Measurements from ENCODE around the gene MUC5AC. TPM values are rescaled to one million over a fixed set of nuclear protein-coding genes. Genes with fewer than 3 reads are reported as not detected.
"Not testable (repeated sequence)": the region's sequence is repeated elsewhere in the genome, so short reads cannot be mapped to it uniquely, and the experiment has no call there.

Gene MUC5AC
- total RNA-seq, 1 donor from 2014 or later: not detected

GRCh38 chr11:1234771-1235305 is 77.1 kb downstream of the MUC5AC start:
- DNase-seq (ENCODE audit: low read depth): no peak

GRCh38 chr11:1235306-1235900 is 77.7 kb downstream of the MUC5AC start:
- DNase-seq (ENCODE audit: low read depth): no peak

GRCh38 chr11:1235901-1236315 is 78.2 kb downstream of the MUC5AC start:
- DNase-seq (ENCODE audit: low read depth): no peak

GRCh38 chr11:1236316-1237127 is 78.8 kb downstream of the MUC5AC start:
- no peak for DNase-seq (ENCODE audit: low read depth)

- DNase-seq (ENCODE audit: low read depth): no peak
Measured at GRCh38 chr11:1237128-1237580, 79.4 kb downstream of the MUC5AC start.

GRCh38 chr11:1237851-1238250 is 80.1 kb downstream of the MUC5AC start:
- DNase-seq (ENCODE audit: low read depth): no peak

GRCh38 chr11:1238767-1239595 is 81.2 kb downstream of the MUC5AC start:
- peak; percentile 1 for DNase-seq (ENCODE audit: low read depth)

GRCh38 chr11:1239596-1240205 is 81.9 kb downstream of the MUC5AC start:
- no peak for DNase-seq (ENCODE audit: low read depth)

- DNase-seq (ENCODE audit: low read depth): no peak
Measured at GRCh38 chr11:1240771-1241170, 83.0 kb downstream of the MUC5AC start.

- DNase-seq (ENCODE audit: low read depth): no peak
Measured at GRCh38 chr11:1241706-1242105, 84.0 kb downstream of the MUC5AC start.

GRCh38 chr11:1242289-1242688 is 84.5 kb downstream of the MUC5AC start:
- DNase-seq (ENCODE audit: low read depth): no peak

- not testable (repeated sequence) for DNase-seq (ENCODE audit: low read depth)
Measured at GRCh38 chr11:1242751-1243150, 85.0 kb downstream of the MUC5AC start.

GRCh38 chr11:1243521-1243920 is 85.8 kb downstream of the MUC5AC start:
- not testable (repeated sequence) for DNase-seq (ENCODE audit: low read depth)

- not testable (repeated sequence) for DNase-seq (ENCODE audit: low read depth)
Measured at GRCh38 chr11:1244557-1244956, 86.8 kb downstream of the MUC5AC start.

GRCh38 chr11:1245717-1246116 is 88.0 kb downstream of the MUC5AC start:
- not testable (repeated sequence) for DNase-seq (ENCODE audit: low read depth)

- not testable (repeated sequence) for DNase-seq (ENCODE audit: low read depth)
Measured at GRCh38 chr11:1246301-1246700, 88.5 kb downstream of the MUC5AC start.

- not testable (repeated sequence) for DNase-seq (ENCODE audit: low read depth)
Measured at GRCh38 chr11:1247026-1247425, 89.3 kb downstream of the MUC5AC start.

GRCh38 chr11:1248951-1249350 is 91.2 kb downstream of the MUC5AC start:
- DNase-seq (ENCODE audit: low read depth): not testable (repeated sequence)

GRCh38 chr11:1250411-1250810 is 92.7 kb downstream of the MUC5AC start:
- not testable (repeated sequence) for DNase-seq (ENCODE audit: low read depth)
